ENCODE results near the gene GPR132. TPM values are rescaled to one million over a fixed set of nuclear protein-coding genes. Genes with fewer than 3 reads are reported as not detected.

GPR132 gene
- total RNA-seq, 1 experiment from 2014 or later: not detected

DNA sequence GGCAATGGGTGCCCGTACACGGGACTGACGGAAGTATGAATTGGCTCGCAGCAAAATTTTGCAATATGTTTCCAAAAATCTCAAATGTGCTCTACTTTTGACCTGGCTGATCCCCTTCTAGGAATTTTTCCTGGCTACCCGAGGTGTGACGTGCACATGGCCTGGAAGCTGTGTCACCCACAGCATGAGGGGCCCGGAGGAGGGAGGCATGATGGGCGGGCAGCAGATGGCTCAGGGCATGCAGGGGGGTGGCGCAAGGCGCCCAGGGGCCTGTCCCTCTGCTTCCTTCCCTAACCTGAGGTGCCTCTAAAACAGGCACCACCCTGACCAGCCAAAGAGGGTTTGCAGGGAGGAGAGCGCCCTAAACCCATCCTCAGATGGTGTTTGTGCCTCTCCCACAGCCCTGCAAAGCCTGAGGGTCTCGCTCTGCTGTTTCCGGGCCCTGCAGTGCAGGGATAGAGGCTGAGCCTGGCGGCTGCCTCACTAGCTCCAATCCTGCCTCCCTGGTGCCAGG is 6.7 kb downstream of the GPR132 start:
- Histone ChIP-seq H3K27ac (no peak overlapping the region), H3K27me3 (replicated peaks) (no peaks in the 10 kb centered on the region), H3K4me3 (no peak overlapping the region), H3K36me3 (no peaks in the 10 kb centered on the region), H3K4me1 (replicated peaks) (no peaks in the 10 kb centered on the region), H3K9me3 (replicated peaks) (no peaks in the 10 kb centered on the region)
- no peak for DNase-seq (ENCODE audit: low read depth in 1 of 2, low spot score in 2 of 2)

DNA sequence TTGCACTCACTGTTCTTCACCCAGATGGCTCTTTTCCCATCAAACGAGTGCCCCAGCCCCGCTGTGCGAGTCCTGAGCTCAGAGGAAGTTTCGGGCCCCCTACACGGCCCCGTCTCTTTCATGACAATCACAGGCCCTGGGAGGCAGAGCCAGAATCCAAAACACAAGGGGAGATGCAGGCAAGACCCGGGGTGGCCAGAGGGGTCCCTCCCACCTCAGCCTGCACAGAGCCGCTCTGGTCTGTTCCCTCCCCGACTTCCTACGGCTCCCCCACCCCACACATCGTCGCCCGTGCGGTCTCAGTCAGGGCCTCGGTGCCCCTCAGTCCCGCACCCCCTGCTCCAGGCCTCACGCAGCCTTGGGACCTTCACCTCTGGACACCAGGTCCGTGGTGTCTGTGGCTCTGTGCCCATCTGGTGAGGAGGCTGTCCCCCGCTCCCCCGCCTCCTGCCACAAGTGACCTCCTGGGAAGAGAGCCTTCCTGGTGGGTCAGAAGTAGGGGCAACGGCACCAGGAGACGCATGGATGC is 8.9 kb downstream of the GPR132 start:
- Histone ChIP-seq H3K4me3 (no peak overlapping the region), H3K27me3 (replicated peaks) (no peaks in the 10 kb centered on the region), H3K27ac (no peak overlapping the region), H3K36me3 (no peaks in the 10 kb centered on the region), H3K9me3 (replicated peaks) (no peaks in the 10 kb centered on the region), H3K4me1 (replicated peaks) (no peaks in the 10 kb centered on the region)
- no peak for DNase-seq (ENCODE audit: low read depth in 1 of 2, low spot score in 2 of 2)

DNA sequence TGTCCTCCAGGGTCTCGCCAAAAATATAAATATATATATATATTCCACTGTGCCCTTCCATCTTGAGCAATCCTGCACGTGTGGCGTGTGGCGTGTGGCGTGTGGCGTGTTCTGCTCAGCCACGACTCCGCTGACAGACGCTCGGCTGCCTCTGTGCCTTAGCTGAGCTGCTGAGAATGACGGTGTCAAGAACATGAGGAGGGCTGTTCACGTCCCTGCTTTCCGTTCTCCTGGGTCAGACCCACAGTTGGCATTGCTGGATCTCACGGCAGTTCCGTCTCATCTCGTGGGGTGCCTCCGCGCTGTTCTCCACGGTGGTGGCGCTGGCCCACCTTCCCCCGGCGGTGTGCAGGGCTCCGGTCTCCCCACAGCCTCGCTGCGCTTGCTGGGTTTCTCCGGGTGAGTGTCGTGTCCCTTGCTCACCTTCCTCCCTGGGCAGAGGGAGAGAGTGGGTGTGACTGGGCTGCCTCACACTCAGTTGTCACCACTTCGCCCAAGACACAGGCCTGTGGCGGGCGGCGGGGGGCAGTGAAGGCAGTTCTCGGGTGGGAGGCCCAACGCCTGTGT is 9.4 kb downstream of the GPR132 start:
- no peak for DNase-seq (ENCODE audit: low read depth in 1 of 2, low spot score in 2 of 2)
- Histone ChIP-seq H3K4me3 (no peak overlapping the region), H3K27me3 (replicated peaks) (no peaks in the 10 kb centered on the region), H3K36me3 (no peaks in the 10 kb centered on the region), H3K9me3 (replicated peaks) (no peaks in the 10 kb centered on the region), H3K4me1 (replicated peaks) (no peaks in the 10 kb centered on the region), H3K27ac (no peak overlapping the region)

DNA sequence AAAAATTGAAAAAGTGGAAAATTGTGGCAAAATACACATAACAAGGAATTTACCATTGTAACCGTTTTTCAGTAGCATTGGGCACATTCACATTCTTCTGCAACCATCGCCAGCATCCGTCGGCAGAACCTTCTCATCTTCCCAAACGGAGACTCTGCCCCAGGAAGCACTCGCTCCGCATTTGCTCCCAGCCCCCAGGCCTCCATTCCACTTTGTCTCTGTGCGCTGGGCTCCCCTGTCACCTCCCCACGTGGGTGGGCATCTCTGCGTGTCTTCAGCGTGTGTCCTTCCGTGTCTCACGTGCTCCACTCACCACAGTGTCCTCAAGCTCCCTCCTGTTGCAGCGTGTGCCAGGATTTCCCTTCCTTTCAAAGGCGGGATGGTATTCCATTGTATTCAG is 9.9 kb downstream of the GPR132 start:
- no peaks in the 10 kb centered on the region for H3K27me3 ChIP-seq (replicated peaks)
- no peak for DNase-seq (ENCODE audit: low read depth in 1 of 2, low spot score in 2 of 2)
- no peaks in the 10 kb centered on the region for H3K9me3 ChIP-seq (replicated peaks)
- H3K36me3 ChIP-seq: no peaks in the 10 kb centered on the region
- H3K4me1 ChIP-seq (replicated peaks): no peaks in the 10 kb centered on the region
- H3K27ac ChIP-seq: no peak overlapping the region
- H3K4me3 ChIP-seq: no peak overlapping the region

DNA sequence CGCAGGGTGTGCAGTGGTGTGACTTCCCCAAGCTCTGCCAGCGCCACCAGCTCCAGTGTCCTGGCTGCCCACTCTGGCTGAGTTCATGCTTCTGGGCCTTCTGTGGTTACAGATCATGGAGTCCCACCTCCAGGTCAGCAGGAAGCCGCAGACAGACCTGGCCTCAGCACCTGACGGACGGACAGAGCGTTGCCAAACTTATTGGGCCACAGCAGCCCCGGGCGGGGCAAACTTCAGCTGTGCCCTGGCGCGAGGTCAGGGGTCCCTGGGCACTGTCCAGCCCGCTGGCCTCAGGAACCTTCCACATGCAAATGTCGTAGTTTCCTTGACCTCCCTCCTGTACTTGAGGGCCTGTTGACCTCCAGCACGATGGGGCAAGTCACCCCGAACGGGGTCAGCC is 11.2 kb downstream of the GPR132 start:
- no peak for DNase-seq (ENCODE audit: low read depth in 1 of 2, low spot score in 2 of 2)
- H3K4me3 ChIP-seq: no peak overlapping the region

DNA sequence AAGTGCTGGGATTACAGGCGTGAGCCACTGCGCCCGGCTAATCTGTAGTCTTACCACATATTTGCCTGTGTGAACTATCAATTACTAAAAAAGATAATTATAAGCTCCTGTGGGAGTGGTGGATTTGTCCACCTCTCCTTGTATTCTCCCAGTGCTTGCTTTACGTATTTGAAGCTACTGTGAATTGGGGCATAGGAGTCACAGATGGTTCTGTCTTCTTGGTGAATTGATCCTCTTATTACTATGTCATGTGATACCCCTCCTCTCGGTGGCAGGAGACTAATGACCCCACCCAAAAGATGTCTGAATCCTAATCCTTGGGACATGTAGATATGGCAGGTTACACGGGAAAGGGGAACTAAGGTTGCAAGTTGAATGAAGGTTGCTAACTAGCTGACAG is 11.8 kb downstream of the GPR132 start:
- Histone ChIP-seq H3K9me3 (replicated peaks) (no peaks in the 10 kb centered on the region), H3K27me3 (replicated peaks) (no peaks in the 10 kb centered on the region), H3K27ac (no peak overlapping the region), H3K4me1 (replicated peaks) (no peaks in the 10 kb centered on the region), H3K36me3 (no peaks in the 10 kb centered on the region), H3K4me3 (no peak overlapping the region)
- DNase-seq (ENCODE audit: low read depth in 1 of 2, low spot score in 2 of 2): no peak

More for the DNA sequence above, 11.2 kb downstream of the GPR132 start:
- Histone ChIP-seq H3K27me3 (replicated peaks) (no peaks in the 10 kb centered on the region), H3K4me1 (replicated peaks) (no peaks in the 10 kb centered on the region), H3K9me3 (replicated peaks) (no peaks in the 10 kb centered on the region), H3K27ac (no peak overlapping the region), H3K36me3 (no peaks in the 10 kb centered on the region)

DNA sequence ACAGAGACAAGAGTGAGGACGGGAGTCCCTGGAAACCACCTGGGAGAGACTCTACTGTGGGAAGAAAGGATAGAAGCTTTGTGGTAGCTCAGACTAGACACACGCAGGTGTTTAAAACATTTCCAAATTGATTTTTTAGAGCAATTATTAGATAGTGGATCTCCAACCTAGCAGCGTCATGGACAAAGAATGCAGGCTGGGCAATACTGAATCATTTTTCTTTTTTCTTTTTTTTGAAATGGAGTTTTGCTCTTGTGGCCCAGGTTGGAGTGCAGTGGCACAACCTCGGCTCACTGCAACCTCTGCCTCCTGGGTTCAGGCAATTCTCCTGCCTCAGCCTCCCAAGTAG is 13.1 kb downstream of the GPR132 start:
- H3K27me3 ChIP-seq (replicated peaks): no peaks in the 10 kb centered on the region

DNA sequence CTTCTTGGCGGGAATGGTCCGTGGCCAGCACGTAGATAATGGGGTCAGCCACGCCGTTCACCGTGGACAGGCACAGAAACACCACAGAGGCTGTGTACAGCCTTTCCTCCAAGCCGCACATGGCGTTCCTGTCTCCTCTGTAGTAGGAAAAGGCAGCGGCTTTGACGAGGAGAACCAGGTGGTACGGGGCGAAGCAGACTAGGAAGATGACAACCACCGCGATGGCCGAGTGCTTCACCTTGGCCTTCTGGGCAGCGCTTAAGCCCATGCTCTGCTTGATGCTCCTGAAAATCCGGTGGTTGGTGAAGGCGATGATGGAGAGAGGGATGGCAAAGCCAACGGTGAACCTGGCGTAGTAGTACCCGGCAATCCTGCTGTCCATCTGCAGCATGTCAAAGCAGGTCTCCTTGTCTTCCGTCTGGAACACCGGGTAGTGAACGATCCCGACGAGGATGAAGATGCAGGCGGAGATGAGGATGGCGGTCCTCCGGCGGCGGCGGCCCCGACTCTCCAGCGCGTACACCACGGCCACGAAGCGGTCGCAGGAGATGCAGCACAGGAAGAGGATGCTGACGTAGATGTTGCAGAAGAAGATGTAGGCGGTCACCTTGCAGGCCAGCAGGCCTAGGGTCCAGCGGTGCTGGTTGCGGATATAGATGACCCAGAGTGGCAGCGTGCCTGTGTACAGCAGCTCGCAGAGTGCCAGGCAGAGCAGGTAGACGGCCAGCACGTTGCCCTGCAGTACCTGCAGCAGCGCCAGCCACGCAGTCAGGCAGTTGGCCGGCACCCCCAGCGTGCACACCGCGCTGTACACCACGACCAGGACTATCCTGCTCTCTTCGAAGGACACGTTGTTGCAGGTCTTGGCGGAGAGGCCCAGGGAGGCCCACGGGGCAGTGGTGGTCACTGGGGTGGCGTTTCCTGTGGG is 13.8 kb downstream of the GPR132 start:
- DNase-seq (ENCODE audit: low read depth in 1 of 2, low spot score in 2 of 2): no peak
- H3K4me3 ChIP-seq: no peak overlapping the region
- no peak overlapping the region for H3K27ac ChIP-seq
- H3K9me3 ChIP-seq (replicated peaks): no peaks in the 10 kb centered on the region
- H3K27me3 ChIP-seq (replicated peaks): no peaks in the 10 kb centered on the region
- no peaks in the 10 kb centered on the region for H3K36me3 ChIP-seq
- H3K4me1 ChIP-seq (replicated peaks): no peaks in the 10 kb centered on the region

More for the DNA sequence above, 13.1 kb downstream of the GPR132 start:
- H3K4me1 ChIP-seq (replicated peaks): no peaks in the 10 kb centered on the region
- H3K27ac ChIP-seq: no peak overlapping the region
- H3K9me3 ChIP-seq (replicated peaks): no peaks in the 10 kb centered on the region
- H3K36me3 ChIP-seq: no peaks in the 10 kb centered on the region
- DNase-seq (ENCODE audit: low read depth in 1 of 2, low spot score in 2 of 2): no peak
- no peak overlapping the region for H3K4me3 ChIP-seq

DNA sequence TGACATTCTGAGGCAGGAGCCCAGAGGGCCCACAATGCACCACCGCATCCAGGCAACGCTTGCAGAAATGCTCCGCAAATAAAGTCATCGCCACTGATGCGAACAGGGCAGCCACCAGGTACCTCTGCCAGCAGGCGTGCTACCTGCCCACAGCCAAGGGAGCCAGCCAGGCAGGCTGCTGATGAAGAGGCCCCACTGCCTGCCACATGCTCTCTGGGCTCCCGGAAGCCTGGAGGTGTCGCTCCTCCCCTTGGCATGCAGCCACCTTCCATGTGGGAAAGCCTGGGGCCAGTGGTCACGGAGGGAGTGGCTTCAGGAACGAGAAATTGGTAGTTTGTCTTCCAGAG is 14.7 kb downstream of the GPR132 start:
- Histone ChIP-seq H3K27ac (no peak overlapping the region), H3K9me3 (replicated peaks) (no peaks in the 10 kb centered on the region), H3K4me1 (replicated peaks) (no peaks in the 10 kb centered on the region), H3K36me3 (no peaks in the 10 kb centered on the region), H3K27me3 (replicated peaks) (no peaks in the 10 kb centered on the region), H3K4me3 (no peak overlapping the region)
- peak; percentile 10 to 61 for DNase-seq (ENCODE audit: low read depth in 1 of 2, low spot score in 2 of 2)

DNA sequence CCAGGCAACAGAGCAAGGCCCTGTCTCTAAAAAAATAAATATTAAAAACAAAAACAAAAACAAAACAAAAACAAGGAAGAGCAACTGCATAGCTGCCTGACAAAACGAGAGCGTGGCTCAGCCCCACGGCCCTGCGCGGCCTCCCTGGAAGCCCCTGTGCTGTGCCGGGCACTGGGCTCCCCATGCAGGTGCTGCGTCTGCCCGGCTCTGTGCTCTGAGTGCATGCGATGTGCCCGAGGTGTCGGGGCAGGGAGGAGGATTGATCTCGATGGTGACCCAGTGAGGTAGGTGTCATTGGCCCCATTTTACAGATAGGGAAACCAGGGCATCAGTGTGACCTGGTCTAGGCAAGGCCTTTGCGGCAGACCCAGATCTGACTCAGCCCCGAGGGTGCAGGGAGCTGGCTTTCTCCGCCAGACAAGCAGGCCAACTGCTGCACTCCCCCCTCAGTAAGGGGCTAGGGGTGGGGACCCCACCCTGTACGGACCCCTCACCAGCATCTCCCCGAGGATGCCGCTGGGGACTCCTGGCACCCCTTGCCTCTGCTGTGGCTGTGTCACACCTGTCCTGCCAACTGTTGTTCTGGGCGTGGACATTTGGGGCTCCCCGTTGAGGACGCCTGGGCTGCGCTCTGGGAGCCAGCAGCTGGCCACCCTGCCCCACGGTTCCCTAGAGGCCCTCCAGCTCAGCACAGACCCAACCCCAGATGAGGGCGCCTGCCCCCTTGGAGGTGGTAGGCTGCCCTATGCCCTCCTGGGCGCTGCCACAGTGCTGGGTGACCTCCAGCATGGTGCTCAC is 15.3 kb downstream of the GPR132 start:
- Histone ChIP-seq H3K27me3 (replicated peaks) (no peaks in the 10 kb centered on the region), H3K9me3 (replicated peaks) (no peaks in the 10 kb centered on the region), H3K27ac (no peak overlapping the region), H3K4me3 (no peak overlapping the region), H3K36me3 (no peaks in the 10 kb centered on the region), H3K4me1 (replicated peaks) (no peaks in the 10 kb centered on the region)
- DNase-seq (ENCODE audit: low read depth in 1 of 2, low spot score in 2 of 2): no peak

DNA sequence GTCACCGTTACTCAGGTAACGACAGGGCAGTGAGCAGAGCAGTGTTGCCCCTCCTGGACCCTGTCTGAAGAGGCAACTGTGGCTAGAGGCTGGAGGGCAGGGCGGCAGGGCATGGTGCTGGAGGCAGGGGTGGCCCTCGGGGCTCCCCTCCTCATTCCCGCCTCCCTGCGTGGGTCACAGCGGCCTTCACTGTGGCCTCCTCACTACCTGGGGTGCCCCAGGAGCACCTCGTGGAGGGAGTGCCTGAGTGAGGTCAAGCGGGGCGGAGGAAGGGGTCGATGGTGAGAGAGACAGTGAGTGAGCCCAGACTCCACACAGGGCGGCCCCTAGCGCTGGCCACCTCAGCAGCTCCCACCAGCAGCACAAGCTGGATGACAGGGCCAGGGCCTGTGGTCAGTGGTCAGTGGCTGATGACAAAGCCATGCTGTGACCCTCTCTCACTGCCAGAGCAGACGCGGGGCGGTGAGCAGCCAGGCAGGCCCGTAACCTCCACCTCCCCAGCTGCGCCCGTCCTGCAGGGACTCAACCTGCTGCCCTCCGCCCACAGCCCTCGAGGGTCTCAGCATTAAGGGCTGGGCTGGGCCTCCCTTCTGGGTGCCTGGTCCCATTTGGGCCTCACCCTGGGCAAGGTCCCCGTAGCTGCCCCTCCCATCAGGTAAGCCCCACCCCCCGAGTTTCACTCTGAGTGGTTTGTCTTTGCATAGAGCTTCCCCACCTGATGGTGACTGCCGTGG is 17.8 kb downstream of the GPR132 start:
- Histone ChIP-seq H3K4me3 (no peak overlapping the region), H3K4me1 (replicated peaks) (no peaks in the 10 kb centered on the region), H3K36me3 (no peaks in the 10 kb centered on the region), H3K27ac (no peak overlapping the region), H3K27me3 (replicated peaks) (no peaks in the 10 kb centered on the region), H3K9me3 (replicated peaks) (no peaks in the 10 kb centered on the region)
- DNase-seq (ENCODE audit: low read depth in 1 of 2, low spot score in 2 of 2): no peak

DNA sequence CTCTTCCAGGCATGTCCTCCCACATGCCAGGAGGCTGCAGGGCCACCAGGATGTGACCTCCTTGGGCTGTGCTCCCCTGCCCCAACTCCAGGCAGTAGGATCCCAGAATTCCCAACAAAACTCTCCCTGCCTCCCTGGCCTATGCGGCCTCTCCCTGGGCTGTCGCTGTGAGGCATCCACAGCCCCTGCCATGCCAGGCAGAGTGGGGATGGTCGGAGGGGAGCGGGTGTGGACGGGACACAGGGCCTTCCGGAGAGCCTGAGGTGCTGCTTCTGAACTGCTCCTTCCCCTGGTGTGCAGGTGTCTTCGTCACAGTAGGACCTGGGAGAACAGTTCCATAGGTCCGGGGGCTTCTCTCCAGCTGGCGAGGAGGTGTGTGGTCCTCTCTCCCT is 18.3 kb downstream of the GPR132 start:
- Histone ChIP-seq H3K36me3 (no peaks in the 10 kb centered on the region), H3K27ac (no peak overlapping the region), H3K9me3 (replicated peaks) (no peaks in the 10 kb centered on the region), H3K4me1 (replicated peaks) (no peaks in the 10 kb centered on the region), H3K27me3 (replicated peaks) (no peaks in the 10 kb centered on the region), H3K4me3 (no peak overlapping the region)
- DNase-seq (ENCODE audit: low read depth in 1 of 2, low spot score in 2 of 2): no peak

DNA sequence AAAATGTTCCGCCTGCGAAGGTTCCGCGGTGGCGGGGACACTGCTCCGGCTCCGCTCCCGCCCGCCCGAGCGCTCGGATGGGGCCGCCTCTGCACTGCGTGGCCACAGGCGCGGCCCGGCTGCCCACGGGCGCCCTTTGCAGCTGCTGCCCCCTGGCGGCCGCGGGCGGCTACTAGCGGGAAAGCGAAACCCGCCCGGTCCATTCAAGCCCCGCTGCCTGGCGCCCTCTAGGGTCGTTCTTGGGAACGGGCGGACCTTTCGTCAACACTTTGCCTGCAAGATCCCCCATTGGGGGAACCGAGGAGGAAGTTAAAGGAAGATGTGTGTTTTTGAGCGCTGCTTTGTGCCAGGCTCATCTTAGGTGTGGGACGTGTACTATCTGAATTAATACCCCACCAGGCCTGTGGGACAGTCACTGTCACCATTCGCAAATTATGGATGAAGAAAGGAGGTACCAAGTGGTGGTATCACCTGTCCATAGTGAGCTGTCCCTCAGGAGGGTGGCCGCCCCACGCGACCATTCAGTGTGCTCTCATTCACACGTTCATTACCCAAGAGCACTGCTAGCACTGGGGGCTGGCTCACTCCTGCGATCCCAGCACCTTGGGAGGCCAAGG is 19.4 kb downstream of the GPR132 start:
- peak; percentile 83 to 86 for DNase-seq (ENCODE audit: low read depth in 1 of 2, low spot score in 2 of 2)
- Histone ChIP-seq H3K4me1 (replicated peaks) (no peaks in the 10 kb centered on the region), H3K4me3 (no peak overlapping the region), H3K36me3 (no peaks in the 10 kb centered on the region), H3K27me3 (replicated peaks) (no peaks in the 10 kb centered on the region), H3K9me3 (replicated peaks) (no peaks in the 10 kb centered on the region), H3K27ac (no peak overlapping the region)
